GM12872 (cell line): Measurements from ENCODE around the gene RNPEPL1.

Source experiments
- CTCF ChIP-seq: IDR thresholded peaks from 3 replicates; pipeline ENCODE4 v1.5.1; 2011; ENCODE audit warnings: low read depth, mild to moderate bottlenecking, low read length, moderate library complexity; ENCODE audit not compliant: insufficient read depth

RNPEPL1 gene

GRCh38 chr2:240615820-240616547, 47.7 kb downstream of the RNPEPL1 start:
- no peak for TF ChIP-seq CTCF

- peak; percentile 14; the same call in 1 of the 3 replicates for TF ChIP-seq CTCF
Observed at GRCh38 chr2:240616860-240617666, 48.8 kb downstream of the RNPEPL1 start.

- no peak for TF ChIP-seq CTCF
Observed at GRCh38 chr2:240618776-240619175, 50.5 kb downstream of the RNPEPL1 start.

- TF ChIP-seq CTCF: no peak
Observed at GRCh38 chr2:240619506-240620148, 51.3 kb downstream of the RNPEPL1 start.

GRCh38 chr2:240620149-240620731, 52.0 kb downstream of the RNPEPL1 start:
- TF ChIP-seq CTCF: no peak

- TF ChIP-seq CTCF: no peak
Observed at GRCh38 chr2:240620859-240621258, 52.6 kb downstream of the RNPEPL1 start.

- no peak for TF ChIP-seq CTCF
Observed at GRCh38 chr2:240622060-240622411, 53.8 kb downstream of the RNPEPL1 start.
